ENCODE measurements around the gene TCHP. TPM values are rescaled to one million over a fixed set of nuclear protein-coding genes. Genes with fewer than 3 reads are reported as not detected.

TCHP gene
- total RNA-seq, 1 donor from 2014 or later = 9.8 TPM

- H3K9me3 Mint-ChIP-seq (ENCODE audit: low read depth) = no peaks in the 10 kb centered on the region
- H3K36me3 Mint-ChIP-seq (ENCODE audit: low read depth) = peaks cover 29% of the 10 kb centered on the region
- no peak for TF ChIP-seq CTCF (IDR thresholded peaks at IDR 0.05)
- no peaks in the 10 kb centered on the region for H3K27me3 Mint-ChIP-seq (ENCODE audit: low read depth)
- H3K27ac Mint-ChIP-seq (ENCODE audit: unreplicated experiment) = no peak overlapping the region
- H3K4me1 Mint-ChIP-seq (ENCODE audit: low read depth) = no peaks in the 10 kb centered on the region
- H3K4me3 Mint-ChIP-seq (ENCODE audit: unreplicated experiment) = no peak overlapping the region
- no peak for DNase-seq (ENCODE audit: low spot score)
Measured at GRCh38 chr12:109938947-109939346, 38.9 kb downstream of the TCHP start.

- Mint-ChIP-seq H3K4me3 (ENCODE audit: unreplicated experiment) (no peak overlapping the region), H3K36me3 (ENCODE audit: low read depth) (peaks cover 26% of the 10 kb centered on the region), H3K4me1 (ENCODE audit: low read depth) (no peaks in the 10 kb centered on the region), H3K27ac (ENCODE audit: unreplicated experiment) (no peak overlapping the region), H3K27me3 (ENCODE audit: low read depth) (no peaks in the 10 kb centered on the region), H3K9me3 (ENCODE audit: low read depth) (no peaks in the 10 kb centered on the region)
- TF ChIP-seq CTCF (IDR thresholded peaks at IDR 0.05) = no peak
- no peak for DNase-seq (ENCODE audit: low spot score)
Measured at GRCh38 chr12:109939504-109939903, 39.4 kb downstream of the TCHP start.

GRCh38 chr12:109940339-109940923 is 40.4 kb downstream of the TCHP start:
- no peak for TF ChIP-seq CTCF (IDR thresholded peaks at IDR 0.05)
- Mint-ChIP-seq H3K27ac (ENCODE audit: unreplicated experiment) (no peak overlapping the region), H3K4me1 (ENCODE audit: low read depth) (peaks cover 7% of the 10 kb centered on the region), H3K27me3 (ENCODE audit: low read depth) (no peaks in the 10 kb centered on the region), H3K9me3 (ENCODE audit: low read depth) (no peaks in the 10 kb centered on the region), H3K36me3 (ENCODE audit: low read depth) (peaks cover 26% of the 10 kb centered on the region), H3K4me3 (ENCODE audit: unreplicated experiment) (no peak overlapping the region)
- no peak for DNase-seq (ENCODE audit: low spot score)

- peaks cover 37% of the 10 kb centered on the region for H3K4me1 Mint-ChIP-seq (ENCODE audit: low read depth)
- no peaks in the 10 kb centered on the region for H3K27me3 Mint-ChIP-seq (ENCODE audit: low read depth)
- H3K27ac Mint-ChIP-seq (ENCODE audit: unreplicated experiment) = no peak overlapping the region
- H3K4me3 Mint-ChIP-seq (ENCODE audit: unreplicated experiment) = no peak overlapping the region
- no peak for DNase-seq (ENCODE audit: low spot score)
- peaks cover 19% of the 10 kb centered on the region for H3K36me3 Mint-ChIP-seq (ENCODE audit: low read depth)
- TF ChIP-seq CTCF (IDR thresholded peaks at IDR 0.05) = no peak
- no peaks in the 10 kb centered on the region for H3K9me3 Mint-ChIP-seq (ENCODE audit: low read depth)
Measured at GRCh38 chr12:109943811-109944210, 43.7 kb downstream of the TCHP start.

- Mint-ChIP-seq H3K27ac (ENCODE audit: unreplicated experiment) (peak overlapping the region; percentile 65), H3K9me3 (ENCODE audit: low read depth) (no peaks in the 10 kb centered on the region), H3K36me3 (ENCODE audit: low read depth) (peaks cover 15% of the 10 kb centered on the region), H3K27me3 (ENCODE audit: low read depth) (no peaks in the 10 kb centered on the region), H3K4me1 (ENCODE audit: low read depth) (peaks cover 47% of the 10 kb centered on the region), H3K4me3 (ENCODE audit: unreplicated experiment) (no peak overlapping the region)
- DNase-seq (ENCODE audit: low spot score) = no peak
- TF ChIP-seq CTCF (IDR thresholded peaks at IDR 0.05) = no peak
Measured at GRCh38 chr12:109944561-109945359, 44.7 kb downstream of the TCHP start.

Measured in chondrocyte (in vitro differentiated cells).